ENCODE results near the gene APBB2.

APBB2 gene

DNA sequence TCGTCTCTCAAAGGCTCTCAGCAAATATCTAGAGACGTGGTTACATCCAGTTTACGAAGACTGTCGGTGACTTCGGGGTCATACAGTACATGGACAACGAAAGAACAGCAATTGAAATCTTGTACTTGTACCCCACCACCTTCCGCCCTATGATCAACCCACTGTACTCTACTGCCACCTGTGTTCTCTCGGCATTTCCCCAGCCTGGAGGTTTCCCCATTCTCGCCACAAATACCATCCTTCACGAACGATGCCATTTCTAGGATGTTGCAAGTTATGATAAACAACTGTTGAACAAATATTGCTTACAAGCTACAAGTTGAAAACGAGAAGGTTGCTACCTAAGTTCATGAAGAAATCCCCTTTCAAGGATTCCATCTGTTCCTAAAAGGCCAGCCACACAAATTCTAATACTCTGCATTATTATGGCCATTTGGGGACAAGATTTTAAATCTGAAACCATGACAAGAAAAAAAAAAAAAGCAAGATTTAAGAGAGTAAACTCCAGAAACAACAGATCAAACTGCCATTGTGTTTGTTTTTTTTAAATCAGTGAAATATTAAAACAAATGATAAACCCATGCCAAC is 1.6 kb downstream of the APBB2 start:
- TF ChIP-seq ZNF8 (CRISPR knock-in tag; IDR thresholded peaks at IDR 0.05) (no peak), CSDC2 (CRISPR knock-in tag; IDR thresholded peaks at IDR 0.05) (no peak), PPARA (CRISPR knock-in tag; IDR thresholded peaks at IDR 0.05; ENCODE audit: borderline replicate concordance) (no peak), GLIS3 (CRISPR knock-in tag; IDR thresholded peaks at IDR 0.05) (no peak), TCF4 (CRISPR knock-in tag; IDR thresholded peaks at IDR 0.05; ENCODE audit: borderline replicate concordance) (no peak), ESRRG (CRISPR knock-in tag; IDR thresholded peaks at IDR 0.05) (no peak)
- TF ChIP-seq, protein P1, sequence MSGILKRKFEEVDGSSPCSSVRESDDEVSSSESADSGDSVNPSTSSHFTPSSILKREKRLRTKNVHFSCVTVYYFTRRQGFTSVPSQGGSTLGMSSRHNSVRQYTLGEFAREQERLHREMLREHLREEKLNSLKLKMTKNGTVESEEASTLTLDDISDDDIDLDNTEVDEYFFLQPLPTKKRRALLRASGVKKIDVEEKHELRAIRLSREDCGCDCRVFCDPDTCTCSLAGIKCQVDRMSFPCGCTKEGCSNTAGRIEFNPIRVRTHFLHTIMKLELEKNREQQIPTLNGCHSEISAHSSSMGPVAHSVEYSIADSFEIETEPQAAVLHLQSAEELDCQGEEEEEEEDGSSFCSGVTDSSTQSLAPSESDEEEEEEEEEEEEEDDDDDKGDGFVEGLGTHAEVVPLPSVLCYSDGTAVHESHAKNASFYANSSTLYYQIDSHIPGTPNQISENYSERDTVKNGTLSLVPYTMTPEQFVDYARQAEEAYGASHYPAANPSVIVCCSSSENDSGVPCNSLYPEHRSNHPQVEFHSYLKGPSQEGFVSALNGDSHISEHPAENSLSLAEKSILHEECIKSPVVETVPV (CRISPR knock-in tag; IDR thresholded peaks at IDR 0.05), result no peak
- TF ChIP-seq, protein P2, sequence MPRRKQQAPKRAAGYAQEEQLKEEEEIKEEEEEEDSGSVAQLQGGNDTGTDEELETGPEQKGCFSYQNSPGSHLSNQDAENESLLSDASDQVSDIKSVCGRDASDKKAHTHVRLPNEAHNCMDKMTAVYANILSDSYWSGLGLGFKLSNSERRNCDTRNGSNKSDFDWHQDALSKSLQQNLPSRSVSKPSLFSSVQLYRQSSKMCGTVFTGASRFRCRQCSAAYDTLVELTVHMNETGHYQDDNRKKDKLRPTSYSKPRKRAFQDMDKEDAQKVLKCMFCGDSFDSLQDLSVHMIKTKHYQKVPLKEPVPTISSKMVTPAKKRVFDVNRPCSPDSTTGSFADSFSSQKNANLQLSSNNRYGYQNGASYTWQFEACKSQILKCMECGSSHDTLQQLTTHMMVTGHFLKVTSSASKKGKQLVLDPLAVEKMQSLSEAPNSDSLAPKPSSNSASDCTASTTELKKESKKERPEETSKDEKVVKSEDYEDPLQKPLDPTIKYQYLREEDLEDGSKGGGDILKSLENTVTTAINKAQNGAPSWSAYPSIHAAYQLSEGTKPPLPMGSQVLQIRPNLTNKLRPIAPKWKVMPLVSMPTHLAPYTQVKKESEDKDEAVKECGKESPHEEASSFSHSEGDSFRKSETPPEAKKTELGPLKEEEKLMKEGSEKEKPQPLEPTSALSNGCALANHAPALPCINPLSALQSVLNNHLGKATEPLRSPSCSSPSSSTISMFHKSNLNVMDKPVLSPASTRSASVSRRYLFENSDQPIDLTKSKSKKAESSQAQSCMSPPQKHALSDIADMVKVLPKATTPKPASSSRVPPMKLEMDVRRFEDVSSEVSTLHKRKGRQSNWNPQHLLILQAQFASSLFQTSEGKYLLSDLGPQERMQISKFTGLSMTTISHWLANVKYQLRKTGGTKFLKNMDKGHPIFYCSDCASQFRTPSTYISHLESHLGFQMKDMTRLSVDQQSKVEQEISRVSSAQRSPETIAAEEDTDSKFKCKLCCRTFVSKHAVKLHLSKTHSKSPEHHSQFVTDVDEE (CRISPR knock-in tag; IDR thresholded peaks at IDR 0.05), result no peak
- TF ChIP-seq, protein P3, sequence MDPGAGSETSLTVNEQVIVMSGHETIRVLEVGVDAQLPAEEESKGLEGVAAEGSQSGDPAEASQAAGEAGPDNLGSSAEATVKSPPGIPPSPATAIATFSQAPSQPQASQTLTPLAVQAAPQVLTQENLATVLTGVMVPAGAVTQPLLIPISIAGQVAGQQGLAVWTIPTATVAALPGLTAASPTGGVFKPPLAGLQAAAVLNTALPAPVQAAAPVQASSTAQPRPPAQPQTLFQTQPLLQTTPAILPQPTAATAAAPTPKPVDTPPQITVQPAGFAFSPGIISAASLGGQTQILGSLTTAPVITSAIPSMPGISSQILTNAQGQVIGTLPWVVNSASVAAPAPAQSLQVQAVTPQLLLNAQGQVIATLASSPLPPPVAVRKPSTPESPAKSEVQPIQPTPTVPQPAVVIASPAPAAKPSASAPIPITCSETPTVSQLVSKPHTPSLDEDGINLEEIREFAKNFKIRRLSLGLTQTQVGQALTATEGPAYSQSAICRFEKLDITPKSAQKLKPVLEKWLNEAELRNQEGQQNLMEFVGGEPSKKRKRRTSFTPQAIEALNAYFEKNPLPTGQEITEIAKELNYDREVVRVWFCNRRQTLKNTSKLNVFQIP (CRISPR knock-in tag; IDR thresholded peaks at IDR 0.05; ENCODE audit: borderline replicate concordance, low read depth), result no peak
- peak; percentile 60 for ATAC-seq

DNA sequence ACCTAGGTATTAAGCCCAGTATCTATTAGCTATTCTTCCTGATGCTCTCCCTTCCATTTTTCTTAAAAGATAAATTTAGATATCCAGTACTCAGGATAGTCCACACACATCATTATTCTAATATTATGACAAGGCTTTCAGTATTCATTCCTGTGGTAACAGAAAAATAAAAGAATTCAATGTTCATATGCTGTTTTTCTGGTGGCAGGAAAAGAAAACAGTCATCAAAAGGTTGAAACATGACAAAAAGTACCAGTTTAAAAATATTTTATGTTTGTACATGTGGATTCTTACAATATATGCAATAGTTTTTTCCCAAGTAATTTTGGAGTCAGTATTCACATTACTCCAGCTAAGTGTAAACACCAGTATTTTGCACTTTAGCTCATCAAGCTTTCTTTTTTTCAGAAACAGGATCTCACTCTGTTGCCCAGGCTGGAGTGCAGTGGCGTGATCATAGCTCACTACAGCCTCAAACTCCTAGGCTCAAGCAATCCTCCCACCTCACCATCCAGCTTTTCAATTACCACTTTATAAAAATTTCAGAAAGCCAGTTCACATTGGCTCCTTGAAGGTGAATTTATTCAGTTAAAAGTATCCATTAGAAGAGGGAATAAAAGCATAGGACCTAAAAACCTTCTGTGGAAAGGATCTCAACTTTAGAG is 2.3 kb downstream of the APBB2 start:
- TF ChIP-seq ZNF70 (CRISPR knock-in tag; IDR thresholded peaks at IDR 0.05), result no peak
- TF ChIP-seq, protein P4, sequence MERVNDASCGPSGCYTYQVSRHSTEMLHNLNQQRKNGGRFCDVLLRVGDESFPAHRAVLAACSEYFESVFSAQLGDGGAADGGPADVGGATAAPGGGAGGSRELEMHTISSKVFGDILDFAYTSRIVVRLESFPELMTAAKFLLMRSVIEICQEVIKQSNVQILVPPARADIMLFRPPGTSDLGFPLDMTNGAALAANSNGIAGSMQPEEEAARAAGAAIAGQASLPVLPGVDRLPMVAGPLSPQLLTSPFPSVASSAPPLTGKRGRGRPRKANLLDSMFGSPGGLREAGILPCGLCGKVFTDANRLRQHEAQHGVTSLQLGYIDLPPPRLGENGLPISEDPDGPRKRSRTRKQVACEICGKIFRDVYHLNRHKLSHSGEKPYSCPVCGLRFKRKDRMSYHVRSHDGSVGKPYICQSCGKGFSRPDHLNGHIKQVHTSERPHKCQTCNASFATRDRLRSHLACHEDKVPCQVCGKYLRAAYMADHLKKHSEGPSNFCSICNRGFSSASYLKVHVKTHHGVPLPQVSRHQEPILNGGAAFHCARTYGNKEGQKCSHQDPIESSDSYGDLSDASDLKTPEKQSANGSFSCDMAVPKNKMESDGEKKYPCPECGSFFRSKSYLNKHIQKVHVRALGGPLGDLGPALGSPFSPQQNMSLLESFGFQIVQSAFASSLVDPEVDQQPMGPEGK (CRISPR knock-in tag; IDR thresholded peaks at IDR 0.05; ENCODE audit: borderline replicate concordance), result no peak
- no peak for ATAC-seq

DNA sequence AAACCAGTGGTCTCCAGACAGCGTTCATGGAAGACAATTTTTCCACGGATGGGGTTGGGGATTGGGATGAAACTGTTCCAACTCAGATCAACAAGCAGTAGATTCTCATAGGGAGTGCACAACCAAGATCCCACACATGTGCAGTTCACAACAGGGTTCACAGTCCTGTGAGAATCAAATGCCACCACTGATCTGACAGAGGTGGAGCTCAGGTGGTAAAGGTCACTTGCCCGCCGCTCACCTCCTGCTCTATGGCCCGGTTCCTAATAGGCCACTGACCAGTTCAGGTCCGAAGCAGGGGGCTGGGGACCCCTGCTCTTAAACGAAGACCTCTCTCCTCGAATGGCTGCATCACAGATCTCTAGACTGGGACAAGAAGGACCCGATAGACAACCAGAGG is 4.4 kb downstream of the APBB2 start:
- TF ChIP-seq TOX (CRISPR knock-in tag; IDR thresholded peaks at IDR 0.05; ENCODE audit: borderline replicate concordance), result no peak
- no peak for TF ChIP-seq ZC3H10 (CRISPR knock-in tag; IDR thresholded peaks at IDR 0.05)
- no peak for TF ChIP-seq CSDC2 (CRISPR knock-in tag; IDR thresholded peaks at IDR 0.05)
- no peak for TF ChIP-seq PPARA (CRISPR knock-in tag; IDR thresholded peaks at IDR 0.05; ENCODE audit: borderline replicate concordance)
- no peak for TF ChIP-seq ISL1 (CRISPR knock-in tag; IDR thresholded peaks at IDR 0.05)
- TF ChIP-seq ZFP30 (CRISPR knock-in tag; IDR thresholded peaks at IDR 0.05), result no peak
- TF ChIP-seq ESRRG (CRISPR knock-in tag; IDR thresholded peaks at IDR 0.05), result no peak
- TF ChIP-seq, protein P4 (CRISPR knock-in tag; IDR thresholded peaks at IDR 0.05; ENCODE audit: borderline replicate concordance), result no peak
- TF ChIP-seq, protein P3 (CRISPR knock-in tag; IDR thresholded peaks at IDR 0.05; ENCODE audit: borderline replicate concordance, low read depth), result no peak
- TF ChIP-seq, protein P1 (CRISPR knock-in tag; IDR thresholded peaks at IDR 0.05), result no peak
- TF ChIP-seq ARNTL (CRISPR knock-in tag; IDR thresholded peaks at IDR 0.05; ENCODE audit: borderline replicate concordance, low read depth), result no peak
- TF ChIP-seq ZNF8 (CRISPR knock-in tag; IDR thresholded peaks at IDR 0.05), result no peak
- ATAC-seq, result no peak

Data from SK-N-SH treated with all-trans-retinoic acid at 6 μM for 48 hours (cell line).